Nucleus accumbens (tissue), 56 donors: ENCODE results near the gene INO80B.
A peak's percentile ranks its signal among the peaks of the same experiment; 100 is the strongest.
"Not testable (repeated sequence)": the region's sequence is repeated elsewhere in the genome, so short reads cannot be mapped to it uniquely, and the experiment has no call there.

Experiments
- DNase-seq, 56 donors: peaks; one replicate each; lab custom pipeline; 2025; lab: John Stamatoyannopoulos, UW

INO80B gene

DNA sequence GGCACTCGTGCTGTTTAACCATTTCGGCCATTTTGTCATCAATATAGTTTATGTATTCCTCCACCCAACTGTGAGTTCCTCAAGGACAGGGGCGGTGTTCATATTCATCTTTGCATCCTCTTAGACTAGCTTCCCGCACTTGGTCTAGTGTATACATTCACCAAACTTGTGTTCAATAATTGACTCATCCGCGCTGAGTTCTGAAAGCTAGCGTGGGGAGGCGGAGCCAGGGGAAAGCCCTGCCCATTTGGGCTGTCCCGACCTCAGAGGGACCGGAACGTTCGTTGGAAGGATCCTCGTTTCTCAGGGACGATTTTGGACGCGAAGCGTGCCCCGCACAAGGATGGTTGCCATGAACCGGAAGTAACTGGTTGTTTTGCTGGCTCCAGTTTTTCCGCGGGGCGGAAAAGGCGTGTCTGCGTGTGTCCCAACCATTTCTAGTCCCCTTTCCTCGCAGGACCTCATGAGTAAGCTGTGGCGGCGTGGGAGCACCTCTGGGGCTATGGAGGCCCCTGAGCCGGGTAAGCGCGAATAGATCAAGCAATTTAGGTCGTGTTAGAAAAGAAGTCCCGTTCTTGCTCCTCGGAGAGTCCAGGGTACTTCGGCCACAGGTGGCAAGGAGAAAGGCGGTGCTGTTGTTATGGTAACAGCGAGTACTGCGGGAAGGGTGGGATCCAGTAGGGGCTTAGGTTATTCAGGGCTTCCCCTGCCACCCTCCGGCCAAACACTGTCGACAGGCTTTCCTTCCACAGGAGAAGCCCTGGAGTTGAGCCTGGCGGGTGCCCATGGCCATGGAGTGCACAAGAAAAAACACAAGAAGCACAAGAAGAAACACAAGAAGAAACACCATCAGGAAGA, at the start of gene INO80B:
Gene INO80B, plus strand, starts transcription at position 434 of the 858 bp plus-strand sequence. Its CDS starts 30 bp downstream, at position 464.
- DNase-seq: peak; percentile 77 to 99 (median 95)

DNA sequence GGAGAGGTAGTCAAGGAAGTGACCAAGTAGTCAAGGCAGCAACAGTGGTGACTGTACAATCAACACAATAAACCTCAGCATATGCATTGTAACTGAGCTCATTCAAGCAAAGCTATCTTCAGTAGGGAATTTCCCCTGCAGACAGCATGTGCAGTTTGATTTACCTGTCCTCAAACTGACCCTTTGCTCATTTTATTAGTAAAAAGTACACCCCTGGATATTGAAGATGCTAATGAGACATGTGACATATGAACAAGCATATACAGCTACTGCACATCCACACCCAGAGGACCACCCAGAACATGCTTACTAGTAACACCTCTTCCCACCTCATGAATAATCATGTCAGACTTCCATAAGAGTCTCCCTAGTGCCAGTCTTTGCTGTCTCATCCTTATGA, 48.9 kb upstream of the INO80B start:
- DNase-seq: no peak

DNA sequence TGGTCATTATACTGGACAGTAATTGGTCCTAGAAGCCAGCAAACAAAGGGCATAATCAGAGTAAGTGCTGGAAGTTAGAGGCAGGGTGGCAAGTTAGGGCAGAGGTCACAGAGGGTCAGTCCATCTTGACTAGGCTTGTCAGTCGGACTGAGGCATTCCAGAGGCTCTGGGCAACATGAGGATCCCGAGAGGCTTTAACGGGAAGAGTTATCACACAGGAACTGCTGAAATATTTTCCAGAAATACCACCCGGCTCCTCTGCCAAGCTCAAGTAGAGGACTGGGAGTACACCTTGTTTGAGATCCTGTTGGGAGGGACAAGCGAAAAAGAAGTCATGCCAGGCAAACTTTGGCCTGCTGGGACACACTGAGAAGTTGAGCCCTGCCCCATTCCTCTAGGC, 47.2 kb upstream of the INO80B start:
- DNase-seq: no peak

DNA sequence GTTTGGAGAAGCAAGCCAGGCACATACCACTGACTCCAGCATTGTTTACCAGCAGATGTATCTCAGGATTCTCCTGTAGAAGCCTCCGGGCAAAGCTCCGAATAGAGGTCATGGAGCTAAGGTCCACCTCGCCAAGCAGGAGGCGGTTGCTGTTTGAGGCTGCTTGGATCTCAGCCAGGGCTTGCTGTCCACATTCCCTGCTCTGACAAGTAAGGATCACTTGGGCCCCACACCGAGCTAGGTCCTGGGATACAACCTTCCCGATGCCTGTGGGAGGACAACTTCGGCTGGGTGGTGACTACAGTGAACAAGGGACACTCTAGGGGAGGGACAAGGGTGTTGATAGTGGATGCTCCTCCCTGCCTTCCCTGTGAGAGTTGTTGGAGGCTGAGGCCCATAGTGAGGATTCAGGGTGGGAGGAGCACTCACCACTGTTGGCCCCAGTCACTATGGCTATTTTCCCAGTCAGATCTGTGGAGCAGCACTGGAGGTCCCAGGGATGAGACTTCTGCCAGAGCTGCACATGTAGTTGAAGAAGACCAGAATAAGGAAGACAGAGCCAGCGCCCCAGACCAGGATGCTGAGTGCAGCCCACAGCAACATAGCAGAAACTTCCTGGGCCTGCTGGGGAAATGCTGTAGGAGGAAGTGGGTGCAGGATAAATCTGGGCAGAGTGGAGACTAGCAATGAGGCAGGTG, 41.7 kb upstream of the INO80B start:
- DNase-seq: peak in 1 of 56 donors; percentile 8

DNA sequence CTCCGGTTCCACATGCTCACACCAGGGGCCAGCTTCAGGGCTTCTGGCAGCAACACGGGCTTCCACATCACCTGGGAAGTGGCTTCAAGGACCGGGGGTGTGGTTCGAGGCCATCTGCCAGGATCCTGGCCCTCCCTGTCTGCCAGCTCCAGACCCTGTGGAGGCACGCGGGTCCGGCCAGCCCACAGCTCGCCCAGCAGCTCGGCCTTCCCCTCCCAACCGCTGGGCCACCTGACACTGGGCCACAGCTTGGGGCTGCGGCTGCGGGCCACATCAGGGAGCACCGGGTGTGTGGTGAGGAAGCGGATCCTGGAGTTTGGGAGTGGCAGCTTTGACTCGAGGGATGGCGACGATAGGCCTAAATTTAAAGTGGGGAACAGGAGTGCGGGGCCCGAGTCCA, 40.4 kb upstream of the INO80B start:
- DNase-seq: no peak

DNA sequence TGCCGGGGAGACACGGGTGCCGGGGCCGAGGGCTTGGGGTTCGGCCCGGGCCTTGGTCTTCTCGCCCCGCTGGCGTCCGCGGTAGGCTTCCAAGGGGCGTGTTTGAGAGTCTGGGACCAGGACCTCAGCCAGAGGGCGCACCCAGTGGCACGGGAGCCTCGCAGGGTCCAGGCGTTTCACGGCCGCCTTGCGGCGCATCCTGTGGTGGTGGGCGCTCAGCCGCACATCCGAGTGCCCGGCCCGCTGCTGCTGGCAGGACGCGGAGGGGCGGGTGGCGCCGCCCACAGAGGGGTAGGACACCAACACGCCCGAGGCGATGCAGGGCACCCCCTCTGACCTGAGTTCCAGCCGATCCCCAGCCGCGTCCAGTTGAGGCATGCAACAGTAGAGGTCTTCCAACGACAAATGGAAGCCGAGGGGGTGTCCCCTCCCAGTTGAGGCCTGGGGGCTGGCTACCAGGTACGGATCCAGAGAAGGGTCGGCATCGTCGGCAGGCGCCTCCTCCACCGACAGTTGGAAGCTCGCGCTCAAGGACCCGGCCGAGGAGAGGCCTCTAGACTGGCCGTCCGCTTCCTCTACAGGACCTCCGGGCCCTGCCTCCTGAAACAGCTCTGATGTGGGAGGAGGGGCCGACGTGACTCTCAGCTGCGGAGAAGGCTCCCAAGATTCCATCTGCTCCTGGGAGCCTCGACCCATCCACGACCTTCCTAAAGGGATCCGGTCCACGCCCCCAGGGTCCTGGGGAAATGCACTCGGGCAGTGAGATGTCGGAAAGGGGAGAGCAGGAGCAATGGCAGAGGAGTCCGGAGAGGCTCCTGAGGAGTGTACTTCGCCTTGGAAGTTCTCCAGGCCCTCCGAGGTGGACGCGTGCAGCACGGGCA, 39.8 kb upstream of the INO80B start:
- DNase-seq: peak in 36 of 56 donors; percentile 23 to 74 (median 40)

DNA sequence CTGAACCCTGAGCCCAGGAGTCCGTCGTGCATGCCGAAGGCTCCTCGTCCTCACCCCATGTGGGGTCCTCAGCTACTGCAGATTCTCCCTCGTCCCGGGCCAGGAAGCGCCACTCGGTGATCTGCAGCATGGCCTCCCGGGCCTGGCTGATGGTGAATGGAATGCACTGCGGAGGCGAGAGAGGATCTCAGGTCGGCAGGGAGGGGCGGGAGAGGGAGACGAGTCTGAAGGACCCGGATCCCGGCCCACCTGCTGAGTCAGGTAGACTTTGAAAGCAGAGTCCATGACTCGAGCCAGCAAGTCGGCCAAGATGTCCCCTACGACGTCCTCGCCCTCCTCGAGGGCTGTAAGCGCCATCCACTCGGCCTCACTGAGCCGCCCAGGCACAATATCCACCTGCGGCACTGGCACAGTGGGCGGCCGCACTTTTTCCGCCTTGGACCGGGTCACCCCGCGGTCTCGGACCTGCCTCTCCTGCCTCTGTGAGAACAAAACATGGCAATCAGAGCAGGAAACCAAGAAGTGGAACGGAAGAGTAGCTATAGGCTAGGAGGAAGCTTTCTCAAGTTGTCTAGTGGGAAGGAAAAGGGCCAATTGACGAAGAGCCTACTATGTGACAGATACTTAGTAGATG, 39.0 kb upstream of the INO80B start:
- no peak for DNase-seq

DNA sequence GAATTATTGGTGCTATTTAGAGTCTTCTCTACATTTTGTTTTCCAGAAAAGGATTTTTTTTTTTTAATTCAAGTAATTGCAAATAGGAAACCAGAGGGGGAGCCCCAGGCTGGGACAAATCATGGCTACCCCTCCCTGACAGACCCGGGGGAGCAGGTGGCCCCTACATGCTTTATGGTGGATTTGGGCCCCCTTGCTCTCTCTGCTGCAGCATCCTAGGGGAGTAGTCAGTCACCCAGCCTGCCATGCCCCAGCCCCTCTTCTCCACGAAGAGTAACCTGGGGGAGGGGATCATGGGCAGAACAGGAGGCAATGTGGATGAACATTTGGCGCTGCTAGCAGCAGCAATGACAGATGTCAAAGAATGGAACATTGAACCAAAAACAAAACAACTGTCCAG, 38.1 kb upstream of the INO80B start:
- DNase-seq: no peak

DNA sequence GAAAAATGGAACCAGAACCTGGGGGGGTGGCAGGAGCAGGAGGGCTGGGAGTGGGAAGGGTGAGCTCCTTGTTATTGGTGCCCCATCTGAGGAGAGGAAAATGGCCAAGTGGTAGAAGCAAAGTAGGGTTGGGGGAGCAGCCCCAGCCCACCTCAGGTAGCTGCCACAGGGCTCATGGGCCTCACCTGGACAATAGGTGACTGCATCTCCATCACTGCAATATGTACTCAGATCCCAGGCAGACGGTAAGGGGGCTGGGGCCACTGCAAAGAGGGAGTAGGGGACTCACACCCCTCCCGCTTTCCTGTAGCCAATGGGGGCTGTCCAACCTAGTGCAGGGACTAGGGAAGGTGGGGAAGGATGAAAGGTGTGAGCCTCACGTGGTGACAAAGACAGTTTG, 37.7 kb upstream of the INO80B start:
- DNase-seq: no peak

DNA sequence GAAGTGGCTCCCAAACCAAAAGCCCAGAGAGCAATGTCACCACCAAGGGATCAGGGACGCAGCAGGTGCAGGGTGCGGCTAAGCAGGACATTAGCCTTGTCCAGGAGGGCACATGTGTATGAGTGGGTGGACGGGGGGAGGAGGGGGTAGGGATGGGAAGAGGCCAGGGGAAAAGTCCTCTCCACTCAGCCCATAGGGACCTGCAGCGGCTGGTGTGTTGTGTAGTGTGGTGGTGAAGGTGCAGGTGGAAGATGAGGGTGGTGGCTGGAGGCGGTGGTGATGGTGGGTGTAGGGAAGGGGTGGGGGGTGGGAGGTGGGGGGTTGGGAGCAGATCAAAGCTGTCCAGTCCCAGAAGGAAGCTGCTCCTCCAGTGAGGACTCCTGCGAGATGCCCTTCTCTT, 37.1 kb upstream of the INO80B start:
- DNase-seq: no peak

DNA sequence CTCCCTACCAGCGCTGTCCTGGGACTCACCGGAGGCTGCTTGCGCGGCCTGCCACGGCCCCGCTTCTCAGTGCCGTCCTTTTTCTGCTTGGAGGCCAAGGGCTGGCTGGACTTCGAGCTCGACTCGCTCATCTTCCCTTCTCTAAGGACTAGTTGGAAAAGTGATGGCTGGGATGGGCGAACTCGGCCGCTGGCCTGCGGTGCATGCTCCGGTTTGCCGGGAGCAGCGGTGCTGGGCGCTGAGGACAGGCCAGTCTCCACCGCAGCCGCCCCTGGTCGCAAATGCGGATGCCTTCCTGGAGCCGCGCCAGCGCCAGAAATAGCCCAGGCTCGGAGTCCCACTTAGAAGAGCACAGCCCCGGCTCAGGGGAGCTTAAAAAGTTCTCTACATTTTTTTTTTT, 36.6 kb upstream of the INO80B start:
- no peak for DNase-seq

DNA sequence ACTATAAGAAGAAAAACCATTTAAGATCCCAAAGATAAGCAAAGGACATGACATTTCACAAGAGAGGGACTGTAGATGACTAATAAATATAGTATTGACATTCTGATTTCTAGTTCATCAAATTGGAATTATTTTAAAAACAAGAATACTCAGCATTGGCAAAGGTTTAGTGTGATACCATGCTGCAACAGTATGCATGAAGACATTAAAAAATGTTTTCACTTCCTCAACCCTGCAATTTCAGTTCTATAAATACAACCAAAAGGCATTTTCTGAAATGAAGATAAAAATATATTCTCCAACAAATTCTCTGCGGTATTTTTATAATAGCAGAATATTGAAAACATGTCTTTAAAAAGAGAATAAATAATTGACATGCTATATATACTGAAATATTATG, 35.5 kb upstream of the INO80B start:
- no peak for DNase-seq

DNA sequence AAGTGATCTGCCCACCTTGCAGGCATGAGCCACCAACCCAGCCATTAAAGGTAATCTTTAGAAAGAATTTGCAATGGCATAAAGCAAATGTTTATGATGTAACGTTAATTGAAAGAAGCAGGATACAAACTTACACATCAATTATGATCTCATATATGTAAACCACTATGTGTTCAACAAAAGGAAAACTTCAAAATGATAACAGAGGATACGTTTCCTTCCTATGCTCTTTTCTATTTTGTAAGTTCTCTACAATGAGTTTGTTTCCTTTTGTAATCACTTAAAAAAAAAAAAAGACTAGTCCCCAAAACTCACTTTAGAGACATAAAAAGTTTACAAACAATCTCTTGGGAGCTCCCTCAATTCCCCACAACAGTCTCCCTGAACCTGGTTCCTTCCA, 34.9 kb upstream of the INO80B start:
- no peak for DNase-seq

DNA sequence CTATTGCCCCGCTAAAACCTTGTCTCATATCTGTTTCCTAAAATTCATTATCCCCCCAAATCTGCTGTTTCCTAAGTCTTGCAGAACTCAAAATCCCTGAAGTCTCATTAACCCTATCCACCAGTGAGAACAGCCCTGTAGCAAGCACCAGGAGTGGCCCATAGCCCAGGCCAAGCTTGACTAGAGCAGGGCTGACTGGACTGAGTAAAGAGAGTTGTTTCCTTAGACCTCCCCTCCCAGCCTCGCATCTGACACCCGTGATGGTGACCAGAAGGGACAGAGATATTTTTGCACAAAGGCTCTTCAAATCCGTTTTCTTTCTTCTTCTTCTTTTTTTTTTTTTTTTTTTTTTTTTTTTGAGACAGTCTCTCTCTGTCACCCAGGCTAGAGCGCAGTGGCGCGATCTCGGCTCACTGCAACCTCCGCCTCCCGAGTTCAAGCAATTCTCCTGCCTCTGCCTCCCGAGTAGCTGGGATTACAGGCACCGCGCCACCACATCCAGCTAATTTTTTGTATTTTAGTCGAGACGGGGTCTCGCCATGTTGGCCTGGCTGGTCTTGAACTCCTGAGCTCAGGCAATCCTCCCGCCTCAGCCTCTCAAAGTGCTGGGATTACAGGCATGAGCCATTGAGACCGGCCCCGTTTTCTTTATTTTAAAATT, 34.3 kb upstream of the INO80B start:
- DNase-seq: not testable (repeated sequence)

DNA sequence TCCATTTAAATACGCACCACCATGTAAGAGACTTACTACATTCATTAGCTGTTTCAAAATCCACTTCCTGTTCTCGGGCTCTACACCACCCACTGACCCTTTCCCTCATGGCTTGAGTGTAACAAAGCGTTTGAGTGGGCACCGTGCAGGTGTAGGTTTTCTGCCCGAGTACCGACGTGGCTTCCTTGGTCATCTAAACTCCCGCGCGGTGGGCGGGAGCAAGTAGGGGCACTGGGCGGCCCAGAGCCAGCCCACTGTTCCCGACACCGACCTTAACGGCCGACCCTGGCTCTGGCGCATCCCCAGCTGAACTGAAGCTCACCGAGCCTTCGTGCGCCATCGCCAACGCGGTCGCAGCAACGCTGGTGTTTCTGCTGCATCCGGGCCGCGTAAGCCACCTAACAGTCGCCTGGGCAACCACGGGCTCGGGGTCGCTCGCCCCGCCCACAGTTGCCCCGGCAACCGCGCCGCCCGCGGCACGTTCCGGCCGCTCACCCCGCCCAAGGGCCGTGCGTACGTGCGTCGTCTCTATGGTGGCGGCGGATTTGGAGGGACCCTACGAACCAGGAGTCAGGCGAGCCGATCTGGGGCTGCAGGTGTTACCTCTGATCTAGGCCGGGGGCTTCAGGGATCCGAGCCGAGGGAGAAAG, 33.5 kb upstream of the INO80B start, which contains the start of the genes C2orf81 and WDR54:
Gene C2orf81, minus strand, starts transcription at position 399 of the 650 bp plus-strand sequence. Its CDS starts 59 bp downstream, at position 340.
Gene WDR54, plus strand, starts transcription at position 510 of the 650 bp plus-strand sequence. CDS start 424 bp downstream, outside the sequence.
- peak in 54 of 56 donors; percentile 17 to 92 (median 72) for DNase-seq

DNA sequence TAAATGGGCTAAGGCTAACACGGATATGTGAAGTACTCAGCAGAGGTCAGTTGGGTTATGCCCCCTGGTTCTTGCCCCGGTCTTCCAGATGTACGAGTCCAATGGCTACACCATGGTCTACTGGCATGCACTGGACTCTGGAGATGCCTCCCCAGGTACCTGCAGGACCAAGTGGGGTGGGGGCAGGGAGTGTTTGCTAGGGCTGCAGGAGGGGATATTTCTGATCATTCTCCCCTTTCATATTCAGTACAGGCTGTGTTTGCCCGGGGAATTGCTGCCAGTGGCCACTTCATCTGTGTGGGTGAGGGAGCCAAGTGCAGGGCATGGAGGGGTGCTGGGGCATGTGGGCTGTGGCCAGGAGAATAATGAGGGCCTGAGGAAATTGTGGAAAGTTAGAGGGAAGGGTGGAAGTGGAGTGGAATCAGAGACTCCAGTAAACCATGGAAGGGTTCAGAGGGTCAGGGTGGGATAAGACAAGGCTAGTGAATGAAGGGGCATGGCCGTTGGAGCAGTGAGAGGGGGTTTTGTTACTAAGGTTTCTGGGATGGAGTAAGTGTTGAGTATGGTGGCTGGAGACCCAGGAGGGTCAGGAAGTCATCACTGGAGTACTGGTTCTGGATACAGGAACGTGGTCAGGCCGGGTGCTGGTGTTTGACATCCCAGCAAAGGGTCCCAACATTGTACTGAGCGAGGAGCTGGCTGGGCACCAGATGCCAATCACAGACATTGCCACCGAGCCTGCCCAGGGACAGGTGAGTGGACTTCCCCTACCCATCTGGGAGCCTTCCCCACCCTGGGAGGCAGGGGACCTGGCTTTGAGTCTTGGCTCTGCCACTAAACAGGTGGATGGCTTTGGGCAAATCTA, 31.4 kb upstream of the INO80B start:
- DNase-seq: no peak

DNA sequence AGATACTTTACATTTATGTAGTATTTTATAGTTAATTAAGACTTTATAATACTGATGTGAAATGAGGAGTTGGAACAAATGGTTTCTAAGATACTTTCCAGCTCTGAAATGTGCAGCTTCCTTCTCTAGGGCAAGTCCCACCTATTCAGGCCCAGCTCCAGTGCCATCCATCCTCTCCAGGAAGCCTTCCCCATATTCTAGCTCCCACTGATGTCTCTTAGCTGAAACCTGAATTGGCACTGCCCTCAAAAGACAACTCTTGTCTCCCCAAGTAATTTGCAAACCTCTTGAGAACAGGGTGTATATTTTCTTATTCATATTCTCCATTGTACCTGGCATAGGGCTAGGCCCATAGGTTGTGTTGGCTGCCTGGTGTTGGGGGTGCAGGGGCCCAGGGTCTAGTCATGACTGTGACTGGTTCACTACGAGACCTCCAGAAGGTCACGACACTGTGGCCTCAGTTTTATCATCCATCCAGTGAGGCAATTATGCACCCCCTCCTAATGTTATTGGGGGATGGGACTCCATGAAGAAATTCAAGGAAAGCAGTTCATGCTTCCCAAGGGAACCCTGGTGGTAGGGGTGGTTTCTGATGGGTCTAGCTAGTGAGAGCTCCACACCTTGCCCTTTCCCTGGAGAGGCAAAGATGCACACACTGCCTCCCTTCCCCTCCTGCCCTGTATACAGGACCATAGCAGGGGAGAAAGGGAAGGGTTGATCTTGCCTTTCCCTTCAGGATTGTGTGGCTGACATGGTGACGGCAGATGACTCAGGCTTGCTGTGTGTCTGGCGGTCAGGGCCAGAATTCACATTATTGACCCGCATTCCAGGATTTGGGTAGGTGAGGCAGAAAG, 30.5 kb upstream of the INO80B start:
- DNase-seq: no peak
